Testis (tissue), 3 donors: ENCODE measurements around the gene PPFIBP2. TPM values are rescaled to one million over a fixed set of nuclear protein-coding genes. Genes with fewer than 3 reads are reported as not detected.

Source experiments
- DNase-seq: peaks from one replicate; pipeline ENCODE4 v3.0.0-alpha.2; 2019
- H3K27ac ChIP-seq, 2 donors: fragments of 200-600 bp; sonication (generic); one replicate each; pipeline ENCODE4 v1.5.1; 2019
- H3K27me3 ChIP-seq: fragments of 200-600 bp; sonication (generic); one replicate; pipeline ENCODE4 v1.5.1; 2019
- H3K36me3 ChIP-seq: fragments of 200-600 bp; sonication (generic); one replicate; pipeline ENCODE4 v1.5.1; 2017; ENCODE audit warnings: low read depth; ENCODE audit errors: missing control alignments
- H3K4me1 ChIP-seq: fragments of 200-600 bp; sonication (generic); one replicate; pipeline ENCODE4 v1.5.1; 2019
- H3K4me3 ChIP-seq, 2 donors: fragments of 200-600 bp; sonication (generic); one replicate each; pipeline ENCODE4 v1.5.1; 2017 to 2019
- H3K9me3 ChIP-seq: fragments of 200-600 bp; sonication (generic); one replicate; pipeline ENCODE4 v1.5.1; 2017
- CTCF ChIP-seq, 3 experiments: fragments of 450-650 bp in 2 of 3; fragments of 200-600 bp in 1 of 3; sonication (generic) in 1 of 3; IDR thresholded peaks; one replicate each; pipeline ENCODE4 v1.5.1; 2016 to 2019; ENCODE audit warnings: antibody characterized with exemption in 3 of 3, mild to moderate bottlenecking in 2 of 3, moderate library complexity in 1 of 3
- POLR2A ChIP-seq: fragments of 450-650 bp; IDR thresholded peaks from one replicate; pipeline ENCODE4 v1.6.1; 2017; ENCODE audit warnings: antibody characterized with exemption, mild to moderate bottlenecking, moderate library complexity
- WGBS, 2 donors: methylation state at CpG; one replicate each; pipeline ENCODE4 v1.1.5; 2018; 5-methylcytosine and 5-hydroxymethylcytosine counted together
- intact Hi-C: fragments of 100-400 bp; cut with DNase I; formaldehyde crosslinking; loops from one replicate; pipeline ENCODE4 v1.15.1; 2023; ENCODE audit warnings: low total_unique reads
- polyA plus RNA-seq: library from polyadenylated mRNA; stranded (reverse); fragments of 350-450 nt; fragmentation: Illumina TruSeq; extraction: RNeasy Lipid Tissue Mini Kit (QIAGEN cat#74804); gene quantifications from one replicate; pipeline ENCODE4 v1.2.3, GENCODE V29; 2014; ENCODE audit warnings: low read depth, low replicate concordance; ENCODE audit not compliant: insufficient read depth
- total RNA-seq, 2 donors: library from RNA; depleted of rRNA; stranded (reverse); fragments of >200 nt; gene quantifications; one replicate each; pipeline ENCODE4 v1.2.3, GENCODE V29; 2016

The PPFIBP2 gene
- total and polyA plus RNA-seq, 3 donors from 2014 or later: 70.5 to 105 (median 104) TPM

GRCh38 chr11:7549681-7550080 is 35.9 kb downstream of the PPFIBP2 start:
- intact Hi-C loops: no loop called here
- no peak for DNase-seq
- Histone ChIP-seq H3K27ac (no peak overlapping the region), H3K4me3 (no peak overlapping the region), H3K27me3 (no peaks in the 10 kb centered on the region), H3K9me3 (no peaks in the 10 kb centered on the region), H3K36me3 (no peaks in the 10 kb centered on the region), H3K4me1 (no peaks in the 10 kb centered on the region)
- 68 to 71% methylated on average over 4 of the region's 4 CpGs for WGBS, 2 donors
- TF ChIP-seq CTCF (IDR thresholded peaks at IDR 0.05): no peak
- TF ChIP-seq POLR2A: no peak

GRCh38 chr11:7551571-7551970 is 37.8 kb downstream of the PPFIBP2 start:
- TF ChIP-seq CTCF (IDR thresholded peaks at IDR 0.05): no peak
- no peak for TF ChIP-seq POLR2A
- intact Hi-C loops: no loop called here
- DNase-seq: no peak
- no peak overlapping the region for H3K27ac ChIP-seq
- no peaks in the 10 kb centered on the region for H3K27me3 ChIP-seq
- H3K36me3 ChIP-seq: no peaks in the 10 kb centered on the region
- H3K4me1 ChIP-seq: peaks cover 3% of the 10 kb centered on the region
- no peaks in the 10 kb centered on the region for H3K9me3 ChIP-seq
- H3K4me3 ChIP-seq: no peak overlapping the region
- WGBS, 2 donors: 64 to 85% methylated on average over 1 of the region's 1 CpG

GRCh38 chr11:7552666-7553065 is 38.9 kb downstream of the PPFIBP2 start:
- Histone ChIP-seq H3K4me3 (no peak overlapping the region), H3K27me3 (no peaks in the 10 kb centered on the region), H3K9me3 (no peaks in the 10 kb centered on the region), H3K27ac (no peak overlapping the region), H3K36me3 (no peaks in the 10 kb centered on the region), H3K4me1 (peaks cover 3% of the 10 kb centered on the region)
- TF ChIP-seq CTCF (IDR thresholded peaks at IDR 0.05): no peak
- no peak for TF ChIP-seq POLR2A
- DNase-seq: no peak
- intact Hi-C loops: no loop called here
- WGBS, 2 donors: 83 to 84% methylated on average over 4 of the region's 4 CpGs

GRCh38 chr11:7555052-7555699 is 41.4 kb downstream of the PPFIBP2 start:
- no peak for TF ChIP-seq CTCF (IDR thresholded peaks at IDR 0.05)
- no peak for TF ChIP-seq POLR2A
- H3K27me3 ChIP-seq: no peaks in the 10 kb centered on the region
- H3K36me3 ChIP-seq: no peaks in the 10 kb centered on the region
- H3K27ac ChIP-seq: no peak overlapping the region
- no peak overlapping the region for H3K4me3 ChIP-seq
- intact Hi-C loops: no loop called here
- H3K4me1 ChIP-seq: peaks cover 3% of the 10 kb centered on the region
- H3K9me3 ChIP-seq: no peaks in the 10 kb centered on the region
- DNase-seq: peak; percentile 89
- 46 to 55% methylated on average over 7 of the region's 7 CpGs for WGBS, 2 donors

GRCh38 chr11:7558046-7558445 is 44.2 kb downstream of the PPFIBP2 start:
- intact Hi-C loops: no loop called here
- Histone ChIP-seq H3K27me3 (no peaks in the 10 kb centered on the region), H3K36me3 (no peaks in the 10 kb centered on the region), H3K4me1 (peaks cover 3% of the 10 kb centered on the region), H3K27ac (no peak overlapping the region), H3K4me3 (no peak overlapping the region), H3K9me3 (no peaks in the 10 kb centered on the region)
- TF ChIP-seq POLR2A (no peak), CTCF (IDR thresholded peaks at IDR 0.05) (no peak)
- DNase-seq: no peak
